Esophagus muscularis mucosa (tissue), 4 donors: ENCODE results near the gene PSMD13. TPM values are rescaled to one million over a fixed set of nuclear protein-coding genes. Genes with fewer than 3 reads are reported as not detected.

Source experiments
- DNase-seq: peaks from one replicate; pipeline ENCODE4 v3.0.0-alpha.2; 2017; ENCODE audit errors: extremely low spot score
- H3K27ac ChIP-seq, 4 donors: fragments of 200-600 bp; sonication (generic); replicated peaks in 1 of 4; 1 replicate in 3 of 4; 2 replicates in 1 of 4; pipeline ENCODE4 v1.5.1; 2016 to 2019; ENCODE audit warnings: mild to moderate bottlenecking in 1 of 4
- H3K27me3 ChIP-seq, 4 donors: fragments of 200-600 bp; sonication (generic); one replicate each; pipeline versions ENCODE4 v1.5.1 to v1.6.0; 2016 to 2019
- H3K36me3 ChIP-seq, 4 donors: fragments of 200-600 bp; sonication (generic); one replicate each; pipeline ENCODE4 v1.5.1; 2016 to 2019
- H3K4me1 ChIP-seq, 4 donors: fragments of 200-600 bp; sonication (generic); one replicate each; pipeline ENCODE4 v1.5.1; 2016 to 2019
- H3K4me3 ChIP-seq, 4 donors: fragments of 200-600 bp; sonication (generic); 1 replicate in 2 of 4; 2 replicates in 2 of 4; pipeline ENCODE4 v1.5.1; 2016 to 2019; ENCODE audit warnings: mild to moderate bottlenecking in 4 of 4, moderate library complexity in 1 of 4
- H3K9me3 ChIP-seq, 4 donors: fragments of 200-600 bp; sonication (generic); 1 replicate in 3 of 4; 2 replicates in 1 of 4; pipeline ENCODE4 v1.5.1; 2016 to 2019
- EP300 ChIP-seq: sonication (generic); formaldehyde crosslinking; IDR thresholded peaks from one replicate; pipeline ENCODE4 v1.6.1; 2017; ENCODE audit warnings: antibody characterized with exemption
- POLR2A ChIP-seq: fragments of 450-650 bp; IDR thresholded peaks from one replicate; pipeline ENCODE4 v1.6.1; 2017; ENCODE audit warnings: antibody characterized with exemption, moderate library complexity, mild to moderate bottlenecking, low read depth
- POLR2AphosphoS5 ChIP-seq, 2 donors: sonication (generic); formaldehyde crosslinking; IDR thresholded peaks; one replicate each; pipeline ENCODE4 v1.6.1; 2017; ENCODE audit warnings: antibody characterized with exemption in 2 of 2
- WGBS: methylation state at CpG from one replicate; pipeline ENCODE4 v1.1.5; 2018; 5-methylcytosine and 5-hydroxymethylcytosine counted together
- intact Hi-C: fragments of 100-400 bp; cut with DNase I; formaldehyde crosslinking; loops from one replicate; pipeline ENCODE4 v1.15.1; 2023
- total RNA-seq, 4 donors: library from RNA; depleted of rRNA; stranded (reverse); fragments of >200 nt; gene quantifications; one replicate each; pipeline versions ENCODE4 v1.1.0 to v1.2.1, GENCODE V29; 2016
- TF ChIP-seq, protein P1 (sequence below), 3 experiments: fragments of 200-600 bp in 2 of 3; fragments of 450-650 bp in 1 of 3; sonication (generic) in 2 of 3; IDR thresholded peaks; one replicate each; pipeline ENCODE4 v1.5.1; 2017 to 2019; ENCODE audit warnings: antibody characterized with exemption in 3 of 3, mild to moderate bottlenecking in 2 of 3, moderate library complexity in 1 of 3

PSMD13 gene
- total RNA-seq, 4 donors from 2014 or later, result 86.4 to 124 (median 94.1) TPM

GRCh38 chr11:196786-197731 lies 39.7 kb upstream of the PSMD13 start:
- 87% methylated on average over 15 of the region's 23 CpGs for WGBS

DNA sequence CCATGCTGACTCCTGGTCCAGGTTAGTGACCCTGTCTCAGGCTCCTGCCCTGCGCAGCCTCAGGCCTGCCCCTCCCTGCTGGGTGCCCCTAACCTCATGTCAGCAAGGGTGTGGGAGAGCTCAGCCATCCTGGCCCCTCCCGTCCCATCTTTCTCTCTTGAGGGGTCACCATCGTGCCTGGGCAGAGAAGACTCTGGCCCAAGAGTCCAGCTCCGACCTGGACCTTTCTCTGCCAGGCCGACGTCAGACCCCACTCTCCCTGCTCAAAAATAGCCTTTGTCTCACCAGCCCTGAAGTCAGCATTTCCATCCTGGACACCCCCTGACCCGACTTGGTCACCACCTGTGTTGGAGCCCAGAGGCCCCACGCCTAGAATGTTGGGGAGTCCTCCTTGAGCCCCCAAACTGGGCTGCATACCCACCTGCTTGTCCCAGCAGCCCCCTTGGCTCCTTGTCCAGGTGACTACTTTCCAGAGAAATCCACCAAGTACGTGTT lies 39.0 kb upstream of the PSMD13 start:
- TF ChIP-seq EP300, result no peak
- TF ChIP-seq POLR2AphosphoS5 (IDR thresholded peaks at IDR 0.05), result no peak
- TF ChIP-seq, protein P1, sequence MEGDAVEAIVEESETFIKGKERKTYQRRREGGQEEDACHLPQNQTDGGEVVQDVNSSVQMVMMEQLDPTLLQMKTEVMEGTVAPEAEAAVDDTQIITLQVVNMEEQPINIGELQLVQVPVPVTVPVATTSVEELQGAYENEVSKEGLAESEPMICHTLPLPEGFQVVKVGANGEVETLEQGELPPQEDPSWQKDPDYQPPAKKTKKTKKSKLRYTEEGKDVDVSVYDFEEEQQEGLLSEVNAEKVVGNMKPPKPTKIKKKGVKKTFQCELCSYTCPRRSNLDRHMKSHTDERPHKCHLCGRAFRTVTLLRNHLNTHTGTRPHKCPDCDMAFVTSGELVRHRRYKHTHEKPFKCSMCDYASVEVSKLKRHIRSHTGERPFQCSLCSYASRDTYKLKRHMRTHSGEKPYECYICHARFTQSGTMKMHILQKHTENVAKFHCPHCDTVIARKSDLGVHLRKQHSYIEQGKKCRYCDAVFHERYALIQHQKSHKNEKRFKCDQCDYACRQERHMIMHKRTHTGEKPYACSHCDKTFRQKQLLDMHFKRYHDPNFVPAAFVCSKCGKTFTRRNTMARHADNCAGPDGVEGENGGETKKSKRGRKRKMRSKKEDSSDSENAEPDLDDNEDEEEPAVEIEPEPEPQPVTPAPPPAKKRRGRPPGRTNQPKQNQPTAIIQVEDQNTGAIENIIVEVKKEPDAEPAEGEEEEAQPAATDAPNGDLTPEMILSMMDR (IDR thresholded peaks at IDR 0.05), result no peak
- no peak for TF ChIP-seq POLR2A
- H3K4me1 ChIP-seq, result peaks cover 0 to under 1% (median 0%) of the 10 kb centered on the region in 4 donors
- 83% methylated on average over 3 of the region's 9 CpGs for WGBS
- intact Hi-C loops, result no loop called here
- no peak overlapping the region for H3K27ac ChIP-seq
- H3K36me3 ChIP-seq, result peaks cover 7 to 31% (median 25%) of the 10 kb centered on the region in 4 donors
- no peak for DNase-seq
- no peaks in the 10 kb centered on the region for H3K27me3 ChIP-seq
- H3K4me3 ChIP-seq, result no peak overlapping the region
- H3K9me3 ChIP-seq, result no peaks in the 10 kb centered on the region

More at GRCh38 chr11:196786-197731, 39.7 kb upstream of the PSMD13 start:
- no peak for TF ChIP-seq POLR2A
- no peak for TF ChIP-seq EP300
- TF ChIP-seq, protein P1 (IDR thresholded peaks at IDR 0.05), result no peak
- TF ChIP-seq POLR2AphosphoS5 (IDR thresholded peaks at IDR 0.05), result no peak
- Histone ChIP-seq H3K36me3 (peaks cover 7 to 24% (median 21%) of the 10 kb centered on the region in 4 donors), H3K4me3 (no peak overlapping the region), H3K27ac (no peak overlapping the region), H3K4me1 (no peaks in the 10 kb centered on the region), H3K9me3 (no peaks in the 10 kb centered on the region), H3K27me3 (no peaks in the 10 kb centered on the region)
- no peak for DNase-seq
- intact Hi-C loops, result no loop called here

DNA sequence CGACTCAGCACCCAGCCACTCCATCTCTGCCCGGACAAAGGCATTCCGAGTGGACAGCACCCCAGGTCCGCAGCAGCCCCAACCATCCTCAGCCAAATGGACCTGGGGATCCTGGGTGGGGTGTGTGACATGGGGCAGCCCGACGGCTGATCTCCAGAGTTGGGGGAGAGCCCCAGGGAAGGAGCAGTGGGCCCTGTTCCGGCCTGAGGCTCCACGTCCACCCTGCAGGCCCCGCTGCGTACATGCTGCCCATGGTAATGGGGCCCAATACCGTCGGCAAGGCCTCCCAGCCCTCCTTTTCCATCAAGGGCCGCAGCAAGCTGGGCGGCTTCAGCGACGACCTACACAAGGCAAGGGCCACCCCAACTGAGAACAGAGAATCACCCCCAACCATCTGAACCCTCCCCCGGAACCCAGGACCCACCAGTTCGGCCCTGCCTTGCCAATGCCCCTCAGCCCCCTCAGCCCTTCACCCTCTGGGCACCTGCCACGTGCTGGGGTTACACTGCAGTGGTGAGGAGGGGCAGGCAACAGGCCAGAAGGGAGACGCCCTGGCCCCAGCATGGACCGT lies 38.5 kb upstream of the PSMD13 start:
- no peak overlapping the region for H3K27ac ChIP-seq
- H3K27me3 ChIP-seq, result no peaks in the 10 kb centered on the region
- no peak overlapping the region for H3K4me3 ChIP-seq
- H3K36me3 ChIP-seq, result peaks cover 7 to 37% (median 30%) of the 10 kb centered on the region in 4 donors
- H3K9me3 ChIP-seq, result no peaks in the 10 kb centered on the region
- intact Hi-C loops, result no loop called here
- H3K4me1 ChIP-seq, result peaks cover 0 to 5% (median 4%) of the 10 kb centered on the region in 4 donors
- WGBS, result 85% methylated on average over 18 of the region's 21 CpGs
- no peak for DNase-seq
- TF ChIP-seq EP300 (no peak), POLR2AphosphoS5 (IDR thresholded peaks at IDR 0.05) (no peak), POLR2A (no peak)
- TF ChIP-seq, protein P1 (IDR thresholded peaks at IDR 0.05), result no peak

DNA sequence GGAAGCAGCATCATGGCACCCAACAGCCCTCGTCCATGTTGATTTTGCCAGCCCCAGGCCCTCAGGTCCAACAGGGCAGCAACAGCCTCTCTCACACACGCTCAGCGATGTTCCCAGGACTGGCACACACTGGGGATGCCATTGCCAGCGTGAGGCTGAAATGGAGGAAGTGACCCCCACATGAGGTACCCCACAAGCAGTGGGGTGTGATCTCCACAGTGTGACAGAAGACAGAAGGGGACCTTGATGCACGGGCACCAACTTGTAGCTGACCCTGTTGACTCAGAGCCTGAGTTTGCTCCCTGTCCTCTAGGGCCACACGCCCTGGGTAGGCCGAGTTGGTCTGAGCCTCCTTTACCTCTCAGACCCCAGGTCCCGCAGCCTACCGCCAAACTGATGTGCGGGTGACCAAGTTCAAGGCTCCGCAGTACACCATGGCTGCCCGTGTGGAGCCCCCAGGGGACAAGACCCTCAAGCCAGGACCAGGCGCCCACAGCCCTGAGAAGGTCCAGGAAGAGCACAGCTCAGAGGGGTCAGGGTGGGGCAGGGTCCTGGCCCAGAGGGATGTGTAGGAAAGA lies 37.7 kb upstream of the PSMD13 start:
- no peak for DNase-seq
- intact Hi-C loops, result no loop called here

More for the DNA sequence above, 37.7 kb upstream of the PSMD13 start:
- Histone ChIP-seq H3K9me3 (no peaks in the 10 kb centered on the region), H3K4me1 (peaks cover 0 to 13% (median 12%) of the 10 kb centered on the region in 4 donors), H3K27me3 (no peaks in the 10 kb centered on the region), H3K36me3 (peaks cover 7 to 44% (median 38%) of the 10 kb centered on the region in 4 donors), H3K4me3 (no peak overlapping the region), H3K27ac (no peak overlapping the region)
- WGBS, result 76% methylated on average over 13 of the region's 13 CpGs
- TF ChIP-seq, protein P1 (IDR thresholded peaks at IDR 0.05), result no peak
- TF ChIP-seq POLR2A, result no peak
- no peak for TF ChIP-seq EP300
- TF ChIP-seq POLR2AphosphoS5 (IDR thresholded peaks at IDR 0.05), result no peak
